GM12878 (cell line): ENCODE measurements around the gene LST1. TPM values are rescaled to one million over a fixed set of nuclear protein-coding genes. Genes with fewer than 3 reads are reported as not detected.

ENCODE experiments used
- ATAC-seq: fragments of 200-7000 bp; cut with Tn5 transposase; 3 replicates; pipeline ENCODE4 v1.9.1; 2020; ENCODE audit warnings: mild to moderate bottlenecking, moderate library complexity
- BruUV-seq: library from RNA; stranded (reverse); fragments of 400-500 nt; replicated peaks from 2 replicates; lab custom pipeline; 2021; lab: Mats Ljungman, UMichigan
- CTCF ChIA-PET: fragments of 300-600 bp; sonication (Branson Sonifier 250); formaldehyde crosslinking; extraction: SDS; loops from one replicate; lab custom pipeline; 2021; ENCODE audit warnings: inconsistent platforms; lab: Yijun Ruan, JAX
- POLR2A ChIA-PET: fragments of 350-600 bp; formaldehyde crosslinking; extraction: SDS; loops from one replicate; lab custom pipeline; 2021; ENCODE audit warnings: inconsistent platforms; lab: Charles Lee
- RAD21 ChIA-PET: fragments of 300-600 bp; sonication (Branson Sonifier 250); formaldehyde crosslinking; loops from one replicate; lab custom pipeline; 2023; ENCODE audit warnings: antibody characterized with exemption; ENCODE audit not compliant: unreplicated experiment; lab: Charles Lee
- SMC1A ChIA-PET: fragments of 300-600 bp; sonication (Branson Sonifier 250); formaldehyde crosslinking; loops from one replicate; lab custom pipeline; 2023; ENCODE audit not compliant: unreplicated experiment, uncharacterized antibody; lab: Charles Lee
- DNase-seq: peaks from one replicate; pipeline ENCODE4 v3.0.0-alpha.2; 2011; ENCODE audit warnings: low read depth, low spot score
- FAIRE-seq: peaks from 3 replicates; lab custom pipeline; 2011; peaks lifted over from hg19 to GRCh38; lab: Jason Lieb, UNC
- H2AFZ ChIP-seq: 2 replicates; pipeline ENCODE4 v1.6.0; 2011; ENCODE audit warnings: low read depth, low read length, control low read depth; ENCODE audit not compliant: control insufficient read depth
- H3K27ac ChIP-seq: 2 replicates; pipeline ENCODE4 v1.5.1; 2011; ENCODE audit warnings: control low read depth; ENCODE audit not compliant: control insufficient read depth, insufficient read depth
- H3K27me3 ChIP-seq, 2 experiments: replicated peaks in 1 of 2; 2 replicates each; pipeline versions ENCODE4 v1.6.0 to v1.6.1; 2011; ENCODE audit warnings: low read length in 1 of 2; ENCODE audit not compliant: control insufficient read depth in 2 of 2, insufficient read depth in 2 of 2
- H3K36me3 ChIP-seq, 2 experiments: 2 replicates each; pipeline ENCODE4 v1.5.1; 2011; ENCODE audit warnings: low read length in 1 of 2; ENCODE audit not compliant: control insufficient read depth in 2 of 2, insufficient read depth in 2 of 2
- H3K4me1 ChIP-seq: 2 replicates; pipeline ENCODE4 v1.6.1; 2011; ENCODE audit warnings: mild to moderate bottlenecking, low read length, moderate library complexity, mixed read lengths; ENCODE audit not compliant: control insufficient read depth, insufficient read depth
- H3K4me2 ChIP-seq: 2 replicates; pipeline ENCODE4 v1.6.0; 2011; ENCODE audit warnings: control low read depth; ENCODE audit not compliant: control insufficient read depth, insufficient read depth
- H3K4me3 ChIP-seq: fragments of 200-600 bp; sonication (generic); 2 replicates; pipeline ENCODE4 v1.5.1; 2016
- H3K79me2 ChIP-seq: 2 replicates; pipeline ENCODE4 v1.6.0; 2011; ENCODE audit warnings: low read length; ENCODE audit not compliant: control insufficient read depth, insufficient read depth
- H3K9ac ChIP-seq: 2 replicates; pipeline ENCODE4 v1.8.0; 2011; ENCODE audit warnings: low read length, control low read depth, mixed read lengths; ENCODE audit not compliant: control insufficient read depth, insufficient read depth
- H3K9me3 ChIP-seq: replicated peaks from 3 replicates; pipeline ENCODE4 v1.5.1; 2011; ENCODE audit warnings: mild to moderate bottlenecking, low read length; ENCODE audit not compliant: control insufficient read depth, insufficient read depth
- H4K20me1 ChIP-seq: 2 replicates; pipeline ENCODE4 v1.6.0; 2011; ENCODE audit not compliant: control insufficient read depth, insufficient read depth
- NFYA ChIP-seq: IDR thresholded peaks from 2 replicates; pipeline ENCODE4 v1.6.1; 2011; ENCODE audit warnings: low read depth, mild to moderate bottlenecking, low read length, improper control_type of control experiment, borderline replicate concordance
- POLR2AphosphoS5 ChIP-seq: IDR thresholded peaks from 2 replicates; pipeline ENCODE4 v1.6.1; 2011; ENCODE audit warnings: mild to moderate bottlenecking, low read length, inconsistent platforms
- WGBS: methylation state at CpG from one replicate; pipeline ENCODE4 v1.1.6; 2016; ENCODE audit warnings: low lambda C conversion rate; ENCODE audit not compliant: insufficient replicate concordance, insufficient coverage; ENCODE audit errors: missing lambda C conversion rate; 5-methylcytosine and 5-hydroxymethylcytosine counted together
- in situ Hi-C: fragments of 300-500 bp; cut with MboI; formaldehyde crosslinking; loops from 9 replicates; pipeline ENCODE4 v1.14.3; 2018; ENCODE audit warnings: mixed read lengths
- intact Hi-C: fragments of 100-400 bp; cut with micrococcal nuclease; formaldehyde crosslinking; loops from one replicate; pipeline ENCODE4 v1.14.2; 2022; ENCODE audit not compliant: unreplicated experiment
- polyA plus RNA-seq, 11 experiments: library from polyadenylated mRNA; depleted of rRNA in 4 of 11; unstranded in 6 of 11; stranded (reverse) in 5 of 11; fragments of >200 nt; fragmentation: Nextera tagmentation in 4 of 11; fragmentation: Illumina TruSeq in 1 of 11; extraction: Ambion mirVana in 4 of 11; extraction: Trizol in 1 of 11; gene quantifications; 1 replicate in 1 of 11; 2 replicates in 10 of 11; pipeline versions ENCODE4 v1.2.1 to v1.2.3, GENCODE V29; 2011 to 2016; ENCODE audit warnings: inconsistent platforms in 2 of 11, missing spikeins in 2 of 11, low read depth in 1 of 11
- total RNA-seq, 4 experiments: library from RNA; depleted of rRNA in 3 of 4; stranded (reverse); fragments of >200 nt in 3 of 4; fragmentation: Illumina TruSeq in 1 of 4; extraction: Trizol in 1 of 4; gene quantifications; 2 replicates each; pipeline versions ENCODE4 v1.2.1 to v1.2.3, GENCODE V29; 2013 to 2021

LST1 gene
- total and polyA plus RNA-seq, 10 of the 15 experiments (the other 5 are each of a cell fraction or from before 2014, with no cell fraction given) = 4.1 to 35.5 (median 16.4) TPM

DNA sequence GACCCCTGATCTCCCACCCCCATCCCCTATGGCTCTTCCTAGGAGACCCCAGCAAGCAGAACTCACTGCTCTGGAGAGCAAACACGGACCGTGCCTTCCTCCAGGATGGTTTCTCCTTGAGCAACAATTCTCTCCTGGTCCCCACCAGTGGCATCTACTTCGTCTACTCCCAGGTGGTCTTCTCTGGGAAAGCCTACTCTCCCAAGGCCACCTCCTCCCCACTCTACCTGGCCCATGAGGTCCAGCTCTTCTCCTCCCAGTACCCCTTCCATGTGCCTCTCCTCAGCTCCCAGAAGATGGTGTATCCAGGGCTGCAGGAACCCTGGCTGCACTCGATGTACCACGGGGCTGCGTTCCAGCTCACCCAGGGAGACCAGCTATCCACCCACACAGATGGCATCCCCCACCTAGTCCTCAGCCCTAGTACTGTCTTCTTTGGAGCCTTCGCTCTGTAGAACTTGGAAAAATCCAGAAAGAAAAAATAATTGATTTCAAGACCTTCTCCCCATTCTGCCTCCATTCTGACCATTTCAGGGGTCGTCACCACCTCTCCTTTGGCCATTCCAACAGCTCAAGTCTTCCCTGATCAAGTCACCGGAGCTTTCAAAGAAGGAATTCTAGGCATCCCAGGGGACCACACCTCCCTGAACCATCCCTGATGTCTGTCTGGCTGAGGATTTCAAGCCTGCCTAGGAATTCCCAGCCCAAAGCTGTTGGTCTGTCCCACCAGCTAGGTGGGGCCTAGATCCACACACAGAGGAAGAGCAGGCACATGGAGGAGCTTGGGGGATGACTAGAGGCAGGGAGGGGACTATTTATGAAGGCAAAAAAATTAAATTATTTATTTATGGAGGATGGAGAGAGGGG lies 12.6 kb upstream of the LST1 start:
- no peak for FAIRE-seq
- POLR2A ChIA-PET = interaction anchor here (0.5 to 17.1 kb wide), 9 partner anchors 8 to 257 kb away, joined by 3 to 282 read pairs (median 10); partner anchors contain the start of genes ATP6V1G2, HSPA1B, LST1 and LTB
- Histone ChIP-seq H3K9ac (peak overlapping the region; percentile 87), H2AFZ (no peak overlapping the region), H3K4me3 (peak overlapping the region; percentile 59), H3K27me3 (no peaks in the 10 kb centered on the region), H3K79me2 (peaks cover 70% of the 10 kb centered on the region), H3K9me3 (no peaks in the 10 kb centered on the region), H4K20me1 (no peaks in the 10 kb centered on the region), H3K27ac (peak overlapping the region; percentile 96), H3K4me2 (peak overlapping the region; percentile 84)
- no peak for ATAC-seq
- no peak for DNase-seq
- intact Hi-C loops = no loop called here
- BruUV-seq = no TSS peak
- 58% methylated on average over 9 of the region's 9 CpGs for WGBS
- CTCF ChIA-PET = interaction anchor here (1.1 to 31.0 kb wide), 5 partner anchors 9 to 87 kb away, joined by 3 to 2098 read pairs (median 14); partner anchors contain the start of genes ATP6V1G2, C6orf47, DDX39B and LST1
- in situ Hi-C loops = loop anchor here (25.0 kb wide), 2 partner anchors 1039 to 1389 kb away; partner anchors contain the start of genes BRD2 and HLA-DMA
- RAD21 ChIA-PET = interaction anchor here (0.6 to 17.5 kb wide), 7 partner anchors 9 to 220 kb away, joined by 3 to 620 read pairs (median 14); partner anchors contain the start of genes ATP6V1G2, DDX39B, LST1 and LTB
- no peak for TF ChIP-seq POLR2AphosphoS5
- no peak for TF ChIP-seq NFYA
- TF ChIP-seq, all 136 proteins: peak for 0
- Histone ChIP-seq H3K36me3 (peaks cover 0 to 7% of the 10 kb centered on the region in 2 experiments; a peak in 2 of 4 replicates), H3K4me1 (peaks cover 55% of the 10 kb centered on the region)
- SMC1A ChIA-PET = interaction anchor here (5.1 to 45.5 kb wide), 3 partner anchors 11 to 22 kb away, joined by 56 to 1989 read pairs (median 523); partner anchors contain the start of genes ATP6V1G2, DDX39B, LST1 and LTA
